GM12872 (cell line): ENCODE data around the gene PLK5.

Source experiments
- CTCF ChIP-seq: IDR thresholded peaks from 3 replicates; pipeline ENCODE4 v1.5.1; 2011; ENCODE audit warnings: low read depth, mild to moderate bottlenecking, low read length, moderate library complexity; ENCODE audit not compliant: insufficient read depth

PLK5 gene

GRCh38 chr19:1489463-1490310 lies 34.2 kb upstream of the PLK5 start:
- no peak for TF ChIP-seq CTCF

GRCh38 chr19:1490311-1491113 lies 33.4 kb upstream of the PLK5 start, which contains the start of gene PCSK4:
Gene PCSK4, minus strand, starts transcription at chr19:1490350. Its CDS starts 4 bp downstream, at chr19:1490346.
- no peak for TF ChIP-seq CTCF

- no peak for TF ChIP-seq CTCF
Measured at GRCh38 chr19:1491114-1491848, 32.6 kb upstream of the PLK5 start, which contains the start of gene REEP6. Gene REEP6, plus strand, starts transcription at chr19:1491181. Its CDS starts 89 bp downstream, at chr19:1491270.

DNA sequence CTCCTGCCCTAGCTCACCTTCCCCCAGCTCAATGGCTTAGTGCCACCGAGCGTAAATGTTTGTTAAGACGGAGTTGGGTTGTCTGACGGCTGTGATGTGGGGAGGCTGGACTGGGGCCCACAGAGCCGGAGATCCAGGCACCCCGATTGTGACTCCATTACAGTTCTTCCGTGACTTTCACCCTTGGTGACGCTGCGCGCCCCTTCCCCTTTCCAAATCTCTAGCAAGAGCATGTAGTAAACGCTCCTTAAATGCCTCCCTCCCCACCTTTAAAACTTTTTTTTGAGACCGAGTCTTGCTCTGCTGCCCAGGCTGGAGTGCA lies 32.1 kb upstream of the PLK5 start:
- TF ChIP-seq CTCF: no peak

DNA sequence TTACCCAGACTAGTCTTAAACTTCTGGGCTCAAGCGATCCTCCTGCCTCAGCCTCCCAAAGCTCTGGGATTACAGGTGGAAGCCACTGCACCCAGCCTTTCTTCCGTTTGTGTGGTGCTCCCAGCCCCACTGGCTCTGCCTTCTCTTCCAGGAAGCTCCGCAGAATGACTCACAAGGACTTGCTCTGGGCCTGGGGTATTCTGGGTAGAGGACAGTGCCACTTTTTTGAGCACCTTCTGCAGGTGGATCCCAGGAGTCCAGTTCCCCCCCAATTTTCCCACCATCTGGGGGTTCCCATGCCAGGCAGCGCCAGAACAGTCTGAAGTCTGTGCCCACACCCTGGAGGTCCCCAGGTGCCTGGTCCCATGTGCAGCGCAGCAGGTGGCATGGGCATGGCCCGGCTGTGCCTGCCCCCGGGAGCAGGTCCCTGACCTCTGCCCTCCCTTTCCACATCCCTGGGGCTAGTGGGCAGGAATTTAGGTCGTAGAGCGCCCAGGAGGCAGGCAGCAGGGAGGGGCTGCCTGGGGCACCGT lies 31.3 kb upstream of the PLK5 start:
- no peak for TF ChIP-seq CTCF

GRCh38 chr19:1494115-1494815 lies 29.6 kb upstream of the PLK5 start:
- no peak for TF ChIP-seq CTCF
